HG02642 (cell line): Measurements from ENCODE around the gene ARL5A.
A peak's percentile ranks its signal among the peaks of the same experiment; 100 is the strongest.
"Not testable (repeated sequence)": the region's sequence is repeated elsewhere in the genome, so short reads cannot be mapped to it uniquely, and the experiment has no call there.

ENCODE experiments used
- ATAC-seq: cut with Tn5 transposase; IDR thresholded peaks from one replicate; pipeline ENCODE4 v1.9.1; 2021; ENCODE audit warnings: mild to moderate bottlenecking; ENCODE audit not compliant: unreplicated experiment, poor library complexity

ARL5A gene

DNA sequence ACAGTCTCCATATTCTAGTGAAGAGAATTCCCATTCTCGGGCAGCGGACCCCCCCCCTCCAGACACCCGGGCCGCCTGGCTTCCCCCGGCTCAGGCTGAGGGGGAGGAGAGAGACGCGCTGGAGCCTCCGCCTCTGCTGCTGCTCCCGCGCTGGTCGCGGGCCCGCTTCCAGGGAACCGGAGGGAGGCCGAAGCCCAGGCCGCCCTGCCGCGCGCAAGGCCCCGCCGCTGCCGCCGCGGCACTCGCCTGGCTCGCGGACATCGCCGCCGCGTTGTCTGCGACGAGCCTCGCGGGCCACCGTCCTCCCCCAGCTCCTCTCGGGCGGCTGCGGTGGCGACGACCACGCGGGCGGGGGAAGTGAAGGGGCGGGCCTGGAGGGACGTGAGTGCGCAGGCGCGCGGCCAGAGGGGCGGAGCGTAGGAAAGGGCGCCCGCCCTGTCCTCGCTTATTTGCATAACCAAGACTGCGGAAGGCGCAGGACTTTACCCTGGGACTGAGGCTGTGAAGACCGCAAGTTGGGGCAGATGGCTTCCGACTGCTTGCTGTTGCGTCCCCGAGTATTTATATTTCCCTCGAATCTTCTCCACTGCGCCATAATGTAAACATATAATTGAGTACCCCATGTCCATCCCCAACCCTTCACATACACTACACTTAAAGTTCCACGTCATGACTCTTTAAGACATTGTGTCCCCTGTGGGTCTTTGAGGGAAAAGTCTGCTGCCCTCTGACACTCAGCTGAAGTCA lies at the start of gene ARL5A:
Gene ARL5A, minus strand, starts transcription at position 279 of the 747 bp plus-strand sequence. Its CDS starts 245 bp downstream, at position 34.
- peak; percentile 94 for ATAC-seq

DNA sequence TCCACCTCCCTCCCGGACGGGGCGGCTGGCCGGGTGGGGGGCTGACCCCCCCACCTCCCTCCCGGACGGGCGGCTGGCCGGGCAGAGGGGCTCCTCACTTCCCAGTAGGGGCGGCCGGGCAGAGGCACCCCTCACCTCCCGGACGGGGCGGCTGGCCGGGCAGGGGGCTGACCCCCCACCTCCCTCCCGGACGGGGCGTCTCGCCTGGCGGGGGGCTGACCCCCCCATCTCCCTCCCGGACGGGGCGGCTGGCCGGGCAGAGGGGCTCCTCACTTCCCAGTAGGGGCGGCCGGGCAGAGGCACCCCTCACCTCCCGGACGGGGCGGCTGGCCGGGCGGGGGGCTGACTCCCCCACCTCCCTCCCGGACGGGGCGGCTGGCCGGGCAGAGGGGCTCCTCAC lies 47.4 kb upstream of the ARL5A start:
- ATAC-seq = not testable (repeated sequence)

DNA sequence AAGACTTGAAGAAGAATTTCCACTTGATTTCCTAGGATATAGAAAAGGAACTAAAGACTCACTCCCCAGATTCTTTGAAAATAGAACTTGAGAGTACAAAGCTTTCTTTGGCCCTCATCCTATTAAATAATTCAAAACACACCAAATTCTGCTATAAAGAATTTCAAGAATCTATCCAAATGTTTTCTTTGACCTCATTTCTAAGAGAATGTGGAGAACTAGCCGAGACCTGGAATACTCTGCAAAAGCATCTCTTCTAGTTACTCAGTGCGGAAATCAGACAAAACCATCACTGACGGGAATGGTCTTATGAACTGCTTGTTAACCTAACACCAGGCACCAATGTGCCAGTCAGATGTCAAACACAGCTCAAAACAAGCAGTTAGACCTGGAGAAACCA lies 44.2 kb upstream of the ARL5A start:
- ATAC-seq = no peak

DNA sequence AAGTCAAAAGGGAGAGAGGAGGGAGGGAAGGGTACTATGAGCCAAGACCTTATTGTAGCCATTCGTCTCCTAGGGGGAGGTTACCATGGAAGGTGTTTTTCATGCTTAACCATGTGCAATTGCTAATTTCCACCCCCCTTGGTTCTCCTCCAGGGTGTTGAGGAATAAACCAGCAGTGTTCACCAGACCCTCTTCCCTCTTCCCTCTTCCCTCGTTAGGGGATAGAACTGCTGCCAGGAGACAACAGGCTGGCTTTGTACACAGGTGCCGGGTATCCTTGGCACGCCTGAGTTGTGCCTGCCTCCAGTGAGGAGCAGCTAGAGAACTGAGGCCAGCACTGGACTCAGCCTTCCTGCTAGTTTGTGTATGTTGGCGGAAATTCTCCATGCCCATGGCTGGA lies 41.1 kb upstream of the ARL5A start:
- ATAC-seq = no peak

- ATAC-seq = peak; percentile 99
Measured at GRCh38 chr2:151862700-151863099, 34.5 kb upstream of the ARL5A start.

DNA sequence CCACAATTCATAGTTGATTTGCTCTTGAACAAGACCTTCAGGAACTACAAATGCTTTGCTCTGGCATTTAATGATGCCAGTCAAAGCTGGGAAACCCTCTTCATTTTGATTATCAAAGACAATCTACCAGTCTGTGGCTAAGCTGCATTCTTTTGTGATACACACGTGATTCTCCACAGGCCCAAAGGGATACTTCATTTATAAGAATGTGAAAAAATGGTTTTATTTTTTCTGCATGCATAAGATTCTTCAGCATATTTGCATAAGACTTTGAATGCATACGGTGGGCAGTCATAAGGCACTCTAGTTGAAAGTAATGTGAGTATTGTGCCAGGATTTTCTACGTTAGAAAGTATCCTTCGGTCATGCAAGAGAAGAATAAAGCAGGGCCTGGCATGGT lies 33.0 kb upstream of the ARL5A start:
- no peak for ATAC-seq

DNA sequence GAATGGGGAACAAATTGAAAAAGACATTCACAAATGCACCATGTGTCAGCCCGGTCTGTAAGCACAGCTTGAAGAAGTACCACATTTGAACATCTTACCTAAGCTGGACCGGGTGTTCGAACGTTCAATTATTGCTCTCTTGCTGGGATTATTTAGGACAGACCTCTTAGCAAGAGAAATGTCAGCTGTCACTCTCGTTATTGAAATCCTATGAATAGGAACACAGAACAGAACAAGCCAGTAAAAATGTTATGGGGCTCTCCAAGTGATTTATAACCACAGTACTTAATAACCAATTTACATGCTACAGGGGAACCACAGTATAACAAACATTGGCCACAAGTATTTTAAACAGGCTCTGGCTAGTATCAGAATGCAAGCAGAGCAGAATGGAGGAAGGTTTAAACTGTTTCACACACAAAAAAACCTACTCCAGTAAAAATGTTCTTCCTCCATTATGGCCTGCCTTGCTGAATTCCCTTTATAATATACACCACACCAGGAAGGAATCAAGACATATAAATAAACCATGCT lies 32.5 kb upstream of the ARL5A start:
- ATAC-seq = no peak

- ATAC-seq = no peak
Measured at GRCh38 chr2:151860210-151860609, 32.0 kb upstream of the ARL5A start.

GRCh38 chr2:151857650-151858049 lies 29.4 kb upstream of the ARL5A start:
- ATAC-seq = no peak

GRCh38 chr2:151855111-151855510 lies 26.9 kb upstream of the ARL5A start:
- no peak for ATAC-seq

DNA sequence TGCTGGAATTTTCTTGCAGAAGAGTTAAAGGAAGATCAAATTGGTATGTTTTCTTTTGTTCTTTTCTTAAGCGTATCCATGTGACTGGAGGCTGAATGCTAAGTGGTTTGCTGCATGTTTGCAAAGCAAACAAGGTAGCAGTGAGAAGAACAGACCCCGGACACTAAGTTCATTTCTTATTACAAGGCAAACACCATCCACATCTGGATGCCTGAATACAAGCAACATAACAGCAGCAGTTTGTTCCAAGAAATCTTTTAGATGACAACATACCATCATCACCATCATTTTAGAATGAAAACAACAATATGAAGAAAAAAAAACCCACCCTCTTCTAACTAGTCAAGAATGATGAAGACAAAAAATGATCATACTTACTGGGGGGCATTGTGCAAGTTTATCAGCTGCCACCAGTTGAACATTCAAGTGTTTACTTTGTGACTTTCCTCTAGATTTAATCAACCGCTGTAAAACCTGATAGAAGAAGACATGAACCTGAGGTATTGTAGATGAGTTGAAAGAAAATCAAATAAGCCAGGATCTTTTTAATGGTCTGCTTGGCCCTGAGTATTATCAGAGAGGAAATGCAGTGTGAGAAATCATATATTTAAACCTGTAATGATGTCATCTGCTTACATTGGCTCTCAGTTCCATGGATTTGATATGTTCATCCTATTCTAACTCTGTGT lies 25.0 kb upstream of the ARL5A start:
- ATAC-seq = no peak

- ATAC-seq = no peak
Measured at GRCh38 chr2:151852260-151853069, 24.2 kb upstream of the ARL5A start.

- ATAC-seq = no peak
Measured at GRCh38 chr2:151851761-151852160, 23.5 kb upstream of the ARL5A start.

DNA sequence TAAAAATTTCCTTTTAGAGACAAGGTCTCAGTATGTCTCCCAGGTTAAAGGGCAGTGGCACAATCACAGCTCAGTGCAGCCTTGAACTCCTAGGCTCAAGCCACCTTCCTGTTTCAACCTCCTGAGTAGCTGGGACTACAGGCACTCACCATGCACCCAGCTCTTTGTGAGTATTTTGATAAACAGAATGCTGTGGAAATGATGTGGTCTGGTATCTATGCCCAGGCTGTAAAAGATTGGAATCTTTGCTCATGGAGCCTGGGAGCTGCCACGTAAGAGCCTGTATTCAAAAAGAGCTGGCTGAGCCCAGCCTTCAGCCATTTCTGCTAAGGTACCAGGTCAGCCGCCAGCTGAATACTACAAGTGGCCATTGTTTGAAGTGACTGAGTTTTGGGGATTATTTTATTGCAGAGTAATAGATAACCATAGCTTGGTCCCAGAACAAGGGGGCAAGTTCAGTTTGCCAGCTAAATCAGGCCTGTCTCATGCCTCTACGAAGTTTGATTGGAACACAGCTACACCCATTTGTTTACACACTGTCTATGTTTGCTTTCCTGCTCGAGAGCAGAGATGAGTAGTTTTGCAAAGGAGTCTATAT lies 21.3 kb upstream of the ARL5A start:
- ATAC-seq = no peak

- ATAC-seq = peak; percentile 59
Measured at GRCh38 chr2:151845884-151846283, 17.7 kb upstream of the ARL5A start.

GRCh38 chr2:151845481-151845880 lies 17.3 kb upstream of the ARL5A start:
- ATAC-seq = peak; percentile 2

- no peak for ATAC-seq
Measured at GRCh38 chr2:151844211-151844896, 16.1 kb upstream of the ARL5A start.

GRCh38 chr2:151843691-151844061 lies 15.5 kb upstream of the ARL5A start:
- ATAC-seq = no peak

GRCh38 chr2:151842830-151843690 lies 14.8 kb upstream of the ARL5A start:
- ATAC-seq = peak; percentile 32
